Measurements from ENCODE around the gene TMEM94. TPM values are rescaled to one million over a fixed set of nuclear protein-coding genes. Genes with fewer than 3 reads are reported as not detected.

The TMEM94 gene
- total RNA-seq, 1 experiment from 2014 or later, result 129 TPM

- Histone ChIP-seq H3K27me3 (ENCODE audit: control insufficient read depth, insufficient read depth, low read length) (no peaks in the 10 kb centered on the region), H3K27ac (ENCODE audit: low read length) (no peak overlapping the region), H3K36me3 (ENCODE audit: control insufficient read depth, insufficient read depth, low read length) (no peaks in the 10 kb centered on the region), H3K4me3 (ENCODE audit: low read depth in 2 of 2, low read length in 2 of 2) (no peak overlapping the region), H3K4me1 (ENCODE audit: control insufficient read depth, insufficient read depth, low read length) (no peaks in the 10 kb centered on the region), H3K9me3 (ENCODE audit: control insufficient read depth, insufficient read depth, low read depth, low read length) (no peaks in the 10 kb centered on the region)
- in situ Hi-C loops (cut with HindIII; ENCODE audit: low pct_unique_long_range_greater_than_20kb, low sequenced_read_pairs), result no loop called here
- TF ChIP-seq SIN3A (IDR thresholded peaks at IDR 0.05; ENCODE audit: borderline replicate concordance, insufficient read depth, low read depth, low read length), result no peak
- TF ChIP-seq REST (IDR thresholded peaks at IDR 0.05; ENCODE audit: insufficient read depth in 1 of 2, low read depth in 2 of 2, low read length in 1 of 2), result no peak
- no peak for TF ChIP-seq TCF7L2 (IDR thresholded peaks at IDR 0.05; ENCODE audit: low read depth, low read length)
- no peak for TF ChIP-seq POLR2AphosphoS5 (IDR thresholded peaks at IDR 0.05; ENCODE audit: low read depth, low read length)
- no peak for TF ChIP-seq CTCF (IDR thresholded peaks at IDR 0.05)
- DNase-seq (ENCODE audit: low read depth, low spot score), result no peak
- TSS peak; percentile 37 for BruUV-seq (replicated peaks)
- ChIA-PET POLR2A (no interaction called here), CTCF (no interaction called here)
- no peak for ATAC-seq
- intact Hi-C loops (cut with micrococcal nuclease; ENCODE audit: unreplicated experiment), result no loop called here
These were observed 36.2 kb downstream of the TMEM94 start for GRCh38 chr17:75492555-75493168.

- intact Hi-C loops (cut with micrococcal nuclease; ENCODE audit: unreplicated experiment), result no loop called here
- H3K9me3 ChIP-seq (ENCODE audit: control insufficient read depth, insufficient read depth, low read depth, low read length), result no peaks in the 10 kb centered on the region
- POLR2A ChIA-PET, result no interaction called here
- no peak overlapping the region for H3K27ac ChIP-seq (ENCODE audit: low read length)
- DNase-seq (ENCODE audit: low read depth, low spot score) (no peak), ATAC-seq (no peak)
- no peaks in the 10 kb centered on the region for H3K27me3 ChIP-seq (ENCODE audit: control insufficient read depth, insufficient read depth, low read length)
- TF ChIP-seq TCF7L2 (IDR thresholded peaks at IDR 0.05; ENCODE audit: low read depth, low read length) (no peak), CTCF (IDR thresholded peaks at IDR 0.05) (no peak), SIN3A (IDR thresholded peaks at IDR 0.05; ENCODE audit: borderline replicate concordance, insufficient read depth, low read depth, low read length) (no peak), POLR2AphosphoS5 (IDR thresholded peaks at IDR 0.05; ENCODE audit: low read depth, low read length) (no peak), REST (IDR thresholded peaks at IDR 0.05; ENCODE audit: insufficient read depth in 1 of 2, low read depth in 2 of 2, low read length in 1 of 2) (no peak)
- no peaks in the 10 kb centered on the region for H3K36me3 ChIP-seq (ENCODE audit: control insufficient read depth, insufficient read depth, low read length)
- in situ Hi-C loops (cut with HindIII; ENCODE audit: low pct_unique_long_range_greater_than_20kb, low sequenced_read_pairs), result no loop called here
- no peaks in the 10 kb centered on the region for H3K4me1 ChIP-seq (ENCODE audit: control insufficient read depth, insufficient read depth, low read length)
- H3K4me3 ChIP-seq (ENCODE audit: low read depth in 2 of 2, low read length in 2 of 2), result no peak overlapping the region
- no TSS peak for BruUV-seq (replicated peaks)
- CTCF ChIA-PET, result no interaction called here
These were observed 37.2 kb downstream of the TMEM94 start for GRCh38 chr17:75493476-75494129.
